HEK293T (cell line): Measurements from ENCODE around the gene TBCEL.

Experiments used
- CTCF ChIA-PET: fragments of 350-600 bp; formaldehyde crosslinking; extraction: SDS; loops from one replicate; lab custom pipeline; 2021; ENCODE audit warnings: antibody characterized with exemption, inconsistent platforms; lab: Yijun Ruan, JAX
- POLR2A ChIA-PET: fragments of 350-600 bp; formaldehyde crosslinking; extraction: SDS; loops from one replicate; lab custom pipeline; 2020; ENCODE audit warnings: antibody characterized with exemption, inconsistent platforms; lab: Yijun Ruan, JAX
- DNase-seq: peaks from one replicate; pipeline ENCODE4 v3.0.0; 2012; ENCODE audit warnings: mixed read lengths; ENCODE audit errors: extremely low spot score
- ARNT ChIP-seq: fragments of 450-650 bp; IDR thresholded peaks from 2 replicates; pipeline ENCODE4 v1.6.1; 2017; ENCODE audit warnings: mild to moderate bottlenecking
- BHLHE40 ChIP-seq: fragments of 450-650 bp; IDR thresholded peaks from 2 replicates; pipeline ENCODE4 v1.6.1; 2016; ENCODE audit warnings: mild to moderate bottlenecking, moderate library complexity, borderline replicate concordance
- CTBP1 ChIP-seq: fragments of 450-650 bp; IDR thresholded peaks from 2 replicates; pipeline ENCODE4 v1.6.1; 2016; ENCODE audit warnings: borderline replicate concordance
- ELF4 ChIP-seq: fragments of 450-650 bp; IDR thresholded peaks from 2 replicates; pipeline ENCODE4 v1.6.1; 2017; ENCODE audit warnings: antibody characterized with exemption
- FOXA1 ChIP-seq: fragments of 450-650 bp; IDR thresholded peaks from 2 replicates; pipeline ENCODE4 v1.6.1; 2016; ENCODE audit warnings: mild to moderate bottlenecking
- FOXK2 ChIP-seq: fragments of 450-650 bp; IDR thresholded peaks from 2 replicates; pipeline ENCODE4 v1.6.1; 2016; ENCODE audit warnings: mild to moderate bottlenecking
- FOXM1 ChIP-seq: fragments of 450-650 bp; IDR thresholded peaks from 2 replicates; pipeline ENCODE4 v1.6.1; 2017; ENCODE audit warnings: mild to moderate bottlenecking, borderline replicate concordance
- HDGF ChIP-seq: fragments of 450-650 bp; IDR thresholded peaks from 2 replicates; pipeline ENCODE4 v1.6.1; 2017; ENCODE audit warnings: antibody characterized with exemption, borderline replicate concordance
- L3MBTL2 ChIP-seq: fragments of 450-650 bp; conservative IDR thresholded peaks from 2 replicates; pipeline ENCODE4 v1.6.1; 2016; ENCODE audit warnings: mild to moderate bottlenecking
- LEF1 ChIP-seq: fragments of 450-650 bp; IDR thresholded peaks from 2 replicates; pipeline ENCODE4 v1.6.1; 2017; ENCODE audit warnings: mild to moderate bottlenecking, borderline replicate concordance
- NFRKB ChIP-seq: fragments of 450-650 bp; IDR thresholded peaks from 2 replicates; pipeline ENCODE4 v1.6.1; 2016; ENCODE audit warnings: mild to moderate bottlenecking, moderate library complexity
- SP1 ChIP-seq: fragments of 450-650 bp; IDR thresholded peaks from 2 replicates; pipeline ENCODE4 v1.6.1; 2017
- SUZ12 ChIP-seq: fragments of 450-650 bp; IDR thresholded peaks from 2 replicates; pipeline ENCODE4 v1.6.1; 2016; ENCODE audit warnings: mild to moderate bottlenecking
- TARDBP ChIP-seq: fragments of 450-650 bp; IDR thresholded peaks from 2 replicates; pipeline ENCODE4 v1.6.1; 2016
- ZNF384 ChIP-seq: fragments of 450-650 bp; IDR thresholded peaks from 2 replicates; pipeline ENCODE4 v1.6.1; 2016
- TF ChIP-seq, protein P1 (sequence below): fragments of 450-650 bp; IDR thresholded peaks from 2 replicates; pipeline ENCODE4 v1.6.1; 2016

TBCEL gene

DNA sequence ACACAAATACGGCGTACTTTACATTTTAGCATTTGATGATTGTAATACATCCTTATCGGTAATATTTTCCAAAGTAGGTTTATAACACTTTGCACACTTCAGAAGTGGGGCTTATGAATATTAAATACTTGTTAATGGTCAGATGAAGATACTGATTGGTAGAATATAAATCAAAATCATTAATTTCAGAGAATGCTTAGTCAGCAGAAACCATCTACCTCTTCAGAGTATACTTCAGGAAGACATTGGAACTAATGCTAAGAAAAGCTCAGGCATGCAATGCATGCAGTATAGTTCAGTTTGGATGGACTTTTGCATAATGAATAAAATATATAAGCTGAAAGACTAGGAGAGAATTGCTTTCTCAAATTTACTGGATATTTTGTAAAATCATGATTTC, 57.4 kb downstream of the TBCEL start:
- TF ChIP-seq BHLHE40 = no peak
- TF ChIP-seq L3MBTL2 = no peak
- TF ChIP-seq, protein P1, sequence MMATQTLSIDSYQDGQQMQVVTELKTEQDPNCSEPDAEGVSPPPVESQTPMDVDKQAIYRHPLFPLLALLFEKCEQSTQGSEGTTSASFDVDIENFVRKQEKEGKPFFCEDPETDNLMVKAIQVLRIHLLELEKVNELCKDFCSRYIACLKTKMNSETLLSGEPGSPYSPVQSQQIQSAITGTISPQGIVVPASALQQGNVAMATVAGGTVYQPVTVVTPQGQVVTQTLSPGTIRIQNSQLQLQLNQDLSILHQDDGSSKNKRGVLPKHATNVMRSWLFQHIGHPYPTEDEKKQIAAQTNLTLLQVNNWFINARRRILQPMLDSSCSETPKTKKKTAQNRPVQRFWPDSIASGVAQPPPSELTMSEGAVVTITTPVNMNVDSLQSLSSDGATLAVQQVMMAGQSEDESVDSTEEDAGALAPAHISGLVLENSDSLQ = no peak
- no peak for TF ChIP-seq CTBP1
- TF ChIP-seq FOXK2 = no peak
- no peak for TF ChIP-seq ARNT
- TF ChIP-seq TARDBP = no peak
- TF ChIP-seq HDGF = no peak
- TF ChIP-seq ZNF384 = no peak
- TF ChIP-seq SP1 = no peak
- TF ChIP-seq LEF1 = no peak
- no peak for TF ChIP-seq NFRKB
- TF ChIP-seq ELF4 = no peak
- no peak for TF ChIP-seq FOXA1
- no peak for TF ChIP-seq SUZ12
- TF ChIP-seq FOXM1 = no peak
- DNase-seq = no peak
- ChIA-PET CTCF (no interaction called here), POLR2A (no interaction called here)

DNA sequence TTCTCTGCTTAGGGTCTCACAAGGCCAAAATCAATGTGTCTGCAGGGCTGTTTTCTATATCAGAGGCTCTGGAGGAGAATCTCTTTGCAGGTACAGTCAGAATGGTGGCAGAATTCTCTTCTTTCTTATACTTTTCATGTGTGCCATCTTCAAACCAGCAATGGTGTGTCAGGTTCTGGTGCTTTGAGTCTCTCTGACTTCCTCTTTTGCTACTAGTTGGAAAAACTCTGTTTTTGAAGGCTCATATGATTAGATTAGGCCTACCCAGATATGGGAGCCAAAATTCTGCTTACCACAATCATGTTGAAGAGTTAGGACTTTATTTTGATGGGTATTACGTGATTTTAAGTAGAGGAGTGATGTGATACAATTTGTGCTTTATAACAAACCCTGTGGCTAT, 58.3 kb downstream of the TBCEL start:
- POLR2A ChIA-PET = no interaction called here
- CTCF ChIA-PET = no interaction called here
- no peak for DNase-seq
- TF ChIP-seq FOXM1 = no peak
- TF ChIP-seq CTBP1 = no peak
- TF ChIP-seq BHLHE40 = no peak
- no peak for TF ChIP-seq ELF4
- TF ChIP-seq, protein P1 = no peak
- TF ChIP-seq FOXK2 = no peak
- no peak for TF ChIP-seq FOXA1
- no peak for TF ChIP-seq NFRKB
- no peak for TF ChIP-seq ZNF384
- no peak for TF ChIP-seq ARNT
- no peak for TF ChIP-seq HDGF
- no peak for TF ChIP-seq TARDBP
- no peak for TF ChIP-seq LEF1
- no peak for TF ChIP-seq SP1
- no peak for TF ChIP-seq L3MBTL2
- TF ChIP-seq SUZ12 = no peak

DNA sequence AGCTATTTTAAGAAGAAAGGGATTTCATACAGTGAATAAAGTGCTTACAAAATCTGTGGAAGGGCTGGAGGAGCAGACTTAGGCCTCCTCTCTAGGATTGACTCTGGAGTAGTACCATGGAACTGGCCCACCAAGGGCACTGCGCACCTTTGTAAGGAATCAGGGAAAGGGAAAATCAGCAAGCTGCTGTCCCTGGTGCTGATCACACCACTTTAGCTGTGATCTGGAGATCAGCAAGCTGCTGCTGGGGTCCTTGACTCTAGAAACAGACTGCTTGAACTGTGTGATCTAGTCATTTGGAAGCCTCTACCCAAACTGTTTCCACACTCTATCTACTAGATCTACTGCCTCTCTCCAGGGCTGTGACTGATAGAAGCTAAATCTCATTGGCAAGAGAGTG, 58.8 kb downstream of the TBCEL start:
- ChIA-PET CTCF (no interaction called here), POLR2A (no interaction called here)
- no peak for TF ChIP-seq SUZ12
- TF ChIP-seq CTBP1 = no peak
- TF ChIP-seq BHLHE40 = no peak
- no peak for TF ChIP-seq ARNT
- TF ChIP-seq FOXA1 = no peak
- no peak for TF ChIP-seq L3MBTL2
- TF ChIP-seq FOXK2 = no peak
- TF ChIP-seq TARDBP = no peak
- no peak for TF ChIP-seq ELF4
- TF ChIP-seq ZNF384 = no peak
- TF ChIP-seq, protein P1 = no peak
- TF ChIP-seq LEF1 = no peak
- TF ChIP-seq SP1 = no peak
- no peak for TF ChIP-seq FOXM1
- no peak for TF ChIP-seq NFRKB
- no peak for TF ChIP-seq HDGF
- DNase-seq = peak; percentile 21

DNA sequence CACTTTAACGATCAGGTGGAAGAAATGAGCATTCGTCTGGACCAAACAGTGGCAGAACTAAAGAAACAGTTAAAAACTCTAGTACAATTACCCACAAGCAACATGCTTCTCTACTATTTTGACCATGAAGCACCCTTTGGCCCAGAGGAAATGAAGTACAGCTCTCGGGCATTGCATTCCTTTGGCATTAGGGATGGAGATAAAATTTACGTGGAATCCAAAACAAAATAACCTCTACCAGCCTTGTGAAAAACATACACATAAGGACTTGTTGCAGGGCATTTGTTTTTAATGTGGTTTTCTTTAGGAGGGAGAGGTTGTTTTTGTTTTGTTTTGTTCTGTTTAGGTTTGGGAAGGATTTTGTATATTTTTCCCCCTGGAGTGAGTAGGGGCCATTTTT, 63.0 kb downstream of the TBCEL start:
- ChIA-PET POLR2A (no interaction called here), CTCF (no interaction called here)
- no peak for DNase-seq
- TF ChIP-seq SUZ12 = no peak
- TF ChIP-seq BHLHE40 = no peak
- TF ChIP-seq ZNF384 = no peak
- TF ChIP-seq, protein P1 = no peak
- TF ChIP-seq TARDBP = no peak
- no peak for TF ChIP-seq LEF1

DNA sequence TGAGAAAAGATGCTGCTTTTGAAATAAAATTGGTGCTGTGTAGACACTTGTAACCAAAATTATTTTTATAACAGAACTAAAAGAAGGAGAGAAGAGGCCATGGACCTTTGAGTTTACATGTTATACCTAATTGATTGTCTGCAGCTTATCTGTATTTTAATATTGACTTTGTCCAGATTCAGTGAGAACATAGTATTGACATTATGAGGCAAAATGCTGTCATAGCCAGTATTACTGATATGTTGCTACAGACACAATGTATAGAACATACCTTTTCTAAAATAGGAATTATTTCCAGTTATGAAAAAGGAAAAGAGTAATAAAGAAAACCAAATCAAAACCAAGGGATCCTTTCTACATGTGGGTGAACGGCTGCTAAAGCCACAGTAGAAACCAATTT, 65.7 kb downstream of the TBCEL start:
- CTCF ChIA-PET = no interaction called here
- TF ChIP-seq, protein P1 = no peak
- no peak for TF ChIP-seq SP1
- no peak for TF ChIP-seq ARNT
- TF ChIP-seq HDGF = no peak
- no peak for TF ChIP-seq ZNF384
- TF ChIP-seq LEF1 = no peak
- POLR2A ChIA-PET = no interaction called here

More for the DNA sequence above, 65.7 kb downstream of the TBCEL start:
- DNase-seq = no peak
